LNCAP (cell line): ENCODE data around the gene NDST1.

ENCODE experiments used
- TF ChIP-seq, protein P1 (sequence below): fragments of 450-650 bp; IDR thresholded peaks from 2 replicates; pipeline ENCODE4 v1.5.1; 2017; ENCODE audit warnings: mild to moderate bottlenecking

Gene NDST1

DNA sequence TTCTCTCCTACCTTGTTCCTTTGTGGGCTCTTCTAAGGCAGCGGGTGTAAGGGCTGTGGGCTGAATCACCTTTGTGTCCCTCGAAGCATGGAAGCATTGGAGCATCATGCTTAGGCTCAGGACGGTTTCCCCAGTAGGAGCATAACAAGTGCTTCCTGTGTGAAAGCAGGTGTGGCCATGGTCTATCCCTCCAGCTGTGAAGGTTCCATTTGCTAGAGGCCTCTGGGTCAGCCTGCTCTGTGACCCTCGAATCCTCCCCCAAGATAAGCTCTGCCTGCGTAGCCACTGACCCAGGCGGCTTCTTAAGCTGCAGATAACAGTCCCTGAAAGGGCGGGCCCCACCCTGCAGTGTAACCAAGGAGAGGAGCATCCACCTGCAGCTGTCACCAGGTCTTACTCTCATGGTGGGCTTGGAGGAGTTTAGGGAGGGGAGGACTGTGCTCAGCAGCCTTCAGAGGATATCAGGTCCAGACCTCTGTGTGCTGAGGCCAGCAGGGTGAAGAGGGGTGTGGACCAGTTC lies 8.4 kb upstream of the NDST1 start:
- TF ChIP-seq, protein P1, sequence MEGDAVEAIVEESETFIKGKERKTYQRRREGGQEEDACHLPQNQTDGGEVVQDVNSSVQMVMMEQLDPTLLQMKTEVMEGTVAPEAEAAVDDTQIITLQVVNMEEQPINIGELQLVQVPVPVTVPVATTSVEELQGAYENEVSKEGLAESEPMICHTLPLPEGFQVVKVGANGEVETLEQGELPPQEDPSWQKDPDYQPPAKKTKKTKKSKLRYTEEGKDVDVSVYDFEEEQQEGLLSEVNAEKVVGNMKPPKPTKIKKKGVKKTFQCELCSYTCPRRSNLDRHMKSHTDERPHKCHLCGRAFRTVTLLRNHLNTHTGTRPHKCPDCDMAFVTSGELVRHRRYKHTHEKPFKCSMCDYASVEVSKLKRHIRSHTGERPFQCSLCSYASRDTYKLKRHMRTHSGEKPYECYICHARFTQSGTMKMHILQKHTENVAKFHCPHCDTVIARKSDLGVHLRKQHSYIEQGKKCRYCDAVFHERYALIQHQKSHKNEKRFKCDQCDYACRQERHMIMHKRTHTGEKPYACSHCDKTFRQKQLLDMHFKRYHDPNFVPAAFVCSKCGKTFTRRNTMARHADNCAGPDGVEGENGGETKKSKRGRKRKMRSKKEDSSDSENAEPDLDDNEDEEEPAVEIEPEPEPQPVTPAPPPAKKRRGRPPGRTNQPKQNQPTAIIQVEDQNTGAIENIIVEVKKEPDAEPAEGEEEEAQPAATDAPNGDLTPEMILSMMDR = no peak

DNA sequence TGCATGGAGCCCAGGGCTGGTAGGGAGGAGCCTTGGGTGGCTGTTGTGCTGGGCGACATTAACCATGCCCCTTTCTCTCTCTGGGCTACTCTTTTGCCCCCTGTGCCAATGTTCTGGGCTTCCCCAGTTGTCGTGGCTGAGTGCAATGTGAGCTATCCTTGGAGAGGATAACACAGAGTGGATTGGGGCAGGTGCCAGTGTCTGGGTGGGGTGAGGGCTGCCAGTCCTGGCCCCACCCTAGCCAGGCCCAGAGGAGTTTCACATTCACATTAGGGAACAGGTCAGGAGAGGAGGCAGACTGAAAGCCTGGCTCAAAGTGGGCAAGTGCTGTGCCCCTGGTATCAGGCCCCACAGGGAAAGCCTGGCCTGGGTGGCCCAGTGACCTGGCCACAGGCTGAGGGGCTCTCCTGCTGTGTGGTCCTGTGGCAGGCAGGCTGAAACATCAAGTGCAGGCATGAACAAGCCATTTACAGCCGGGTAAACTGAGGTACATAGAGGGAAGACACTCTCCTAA lies 7.5 kb upstream of the NDST1 start:
- TF ChIP-seq, protein P1 = no peak

DNA sequence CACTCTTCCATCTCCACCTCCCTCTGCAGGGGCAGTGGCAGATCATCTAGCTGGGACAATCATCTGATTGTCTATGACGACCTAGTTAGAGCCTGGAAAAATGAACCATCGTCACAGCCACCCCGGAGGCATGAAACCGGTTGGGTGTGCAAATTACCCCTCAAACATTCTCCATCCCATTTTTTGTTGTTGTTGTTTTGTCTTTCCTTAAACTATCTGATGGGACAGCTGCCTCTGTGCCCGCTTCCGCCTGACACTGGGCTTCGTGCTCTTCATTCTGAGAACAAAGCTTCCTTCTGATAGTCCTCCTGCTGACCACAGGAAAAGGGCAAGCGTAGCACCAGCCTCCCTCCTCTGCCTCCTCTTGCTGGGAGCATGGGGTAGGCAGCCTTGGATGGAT lies 7.0 kb upstream of the NDST1 start:
- TF ChIP-seq, protein P1 = no peak

DNA sequence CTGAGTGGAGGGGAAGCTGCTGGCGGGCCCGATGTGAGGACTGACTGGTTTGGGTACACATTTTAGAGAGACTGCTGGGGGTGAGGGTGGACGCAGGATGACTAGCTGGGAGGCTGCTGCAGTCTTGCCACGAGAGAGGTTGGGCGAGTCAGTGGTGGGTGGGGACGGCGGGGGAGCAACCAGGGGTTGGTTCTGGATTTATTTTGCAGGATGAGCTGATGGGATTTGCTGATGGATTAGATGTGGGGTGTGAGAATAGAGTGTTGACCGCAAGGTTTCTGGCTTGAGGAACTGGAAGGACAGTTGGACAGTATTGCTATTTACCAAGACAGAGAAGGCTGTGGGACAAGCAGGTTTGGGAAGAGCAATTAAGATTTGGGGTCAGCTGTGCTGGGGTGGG lies 5.8 kb upstream of the NDST1 start:
- TF ChIP-seq, protein P1 = no peak

DNA sequence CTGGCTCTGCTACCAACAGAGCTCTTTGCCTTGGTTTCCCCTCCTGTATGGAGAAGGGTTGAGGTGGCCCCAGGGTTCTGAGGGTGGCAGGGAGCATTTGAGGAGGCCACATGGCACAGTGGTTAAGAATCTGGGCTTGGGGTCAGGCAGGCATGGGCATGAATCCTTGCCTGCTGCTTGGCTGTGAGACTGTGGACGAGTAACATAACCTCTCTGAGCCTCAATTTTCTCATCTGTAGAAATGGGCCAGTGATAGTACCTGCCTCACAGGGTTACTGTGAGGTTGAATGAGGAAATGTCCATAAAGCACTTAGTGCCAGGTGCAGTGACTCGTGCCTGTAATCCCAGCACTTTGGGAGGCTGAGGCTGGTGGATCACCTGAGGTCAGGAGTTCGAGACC lies 5.1 kb upstream of the NDST1 start:
- TF ChIP-seq, protein P1 = no peak

DNA sequence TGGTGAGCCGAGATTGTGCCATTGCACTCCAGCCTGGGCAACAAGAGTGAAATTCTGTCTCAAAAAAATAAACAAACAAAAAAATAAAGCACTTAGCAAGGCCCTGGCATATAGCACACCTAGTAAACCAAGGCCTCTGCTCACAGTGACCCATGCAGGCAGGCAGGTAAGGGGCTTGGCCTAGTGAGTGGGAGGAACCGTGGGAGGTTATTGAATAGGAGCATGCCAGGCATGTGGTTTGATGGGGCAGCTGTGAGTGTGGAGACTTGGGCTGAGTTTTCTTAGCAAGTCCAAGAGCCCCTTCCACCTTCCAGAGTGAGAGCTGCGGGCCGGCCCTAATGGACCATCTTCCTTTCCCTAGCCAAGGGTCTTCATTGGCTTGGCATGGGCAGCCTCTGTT lies 4.5 kb upstream of the NDST1 start:
- TF ChIP-seq, protein P1 = no peak

DNA sequence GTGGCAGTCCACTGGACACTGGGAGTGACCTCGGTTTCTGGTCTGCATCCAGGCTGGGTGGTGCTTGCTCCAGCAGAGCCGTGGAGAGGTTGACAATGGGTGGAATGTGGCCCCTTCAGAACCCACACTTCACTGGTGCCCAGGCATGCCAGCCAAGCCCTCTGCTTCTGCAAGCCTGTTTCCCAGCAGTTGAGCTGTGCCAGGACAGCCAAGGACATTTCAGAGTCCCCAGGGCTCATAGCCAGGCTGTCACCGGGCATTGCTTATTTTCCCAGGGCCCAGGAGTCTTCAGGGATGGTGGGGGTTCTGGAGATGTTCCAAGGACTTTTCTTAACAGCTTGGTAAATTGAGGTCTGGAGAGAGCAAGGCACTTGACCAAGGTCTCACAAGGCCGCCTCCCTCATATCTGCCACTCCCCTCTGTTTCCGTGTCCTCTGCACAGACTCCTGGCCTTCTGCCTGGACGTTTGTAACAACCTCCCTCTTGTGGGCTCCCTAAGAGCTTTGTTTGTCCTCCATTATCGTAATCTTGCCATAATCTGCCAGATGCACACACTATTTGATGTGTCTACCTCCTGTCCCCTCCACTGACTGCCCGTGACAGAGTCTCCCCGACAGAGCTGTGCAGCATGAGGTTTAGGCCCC lies 3.8 kb upstream of the NDST1 start:
- TF ChIP-seq, protein P1 = no peak
